Activated T-cell treated with anti-CD3 and anti-CD28 coated beads, Interleukin-2, amount 50 U/mL, for 24 hours (primary cell): ENCODE data around the gene PGC.

Experiments used
- DNase-seq: peaks from one replicate; pipeline ENCODE4 v3.0.0-alpha.2; 2020
- H3K27ac Mint-ChIP-seq: 2 replicates; pipeline ENCODE4 v1.8.0; 2020; ENCODE audit warnings: mild to moderate bottlenecking, mixed read lengths
- H3K27me3 Mint-ChIP-seq: 2 replicates; pipeline ENCODE4 v1.8.0; 2020; ENCODE audit warnings: mixed read lengths
- H3K36me3 Mint-ChIP-seq: 2 replicates; pipeline ENCODE4 v1.8.0; 2020; ENCODE audit warnings: low read depth, mixed read lengths
- H3K4me1 Mint-ChIP-seq: 2 replicates; pipeline ENCODE4 v1.8.0; 2020; ENCODE audit warnings: low read depth, mixed read lengths
- H3K4me3 Mint-ChIP-seq: 2 replicates; pipeline ENCODE4 v1.8.0; 2020; ENCODE audit warnings: mild to moderate bottlenecking, moderate library complexity, mixed read lengths
- H3K9me3 Mint-ChIP-seq: 2 replicates; pipeline ENCODE4 v1.8.0; 2020; ENCODE audit warnings: mixed read lengths

PGC gene

DNA sequence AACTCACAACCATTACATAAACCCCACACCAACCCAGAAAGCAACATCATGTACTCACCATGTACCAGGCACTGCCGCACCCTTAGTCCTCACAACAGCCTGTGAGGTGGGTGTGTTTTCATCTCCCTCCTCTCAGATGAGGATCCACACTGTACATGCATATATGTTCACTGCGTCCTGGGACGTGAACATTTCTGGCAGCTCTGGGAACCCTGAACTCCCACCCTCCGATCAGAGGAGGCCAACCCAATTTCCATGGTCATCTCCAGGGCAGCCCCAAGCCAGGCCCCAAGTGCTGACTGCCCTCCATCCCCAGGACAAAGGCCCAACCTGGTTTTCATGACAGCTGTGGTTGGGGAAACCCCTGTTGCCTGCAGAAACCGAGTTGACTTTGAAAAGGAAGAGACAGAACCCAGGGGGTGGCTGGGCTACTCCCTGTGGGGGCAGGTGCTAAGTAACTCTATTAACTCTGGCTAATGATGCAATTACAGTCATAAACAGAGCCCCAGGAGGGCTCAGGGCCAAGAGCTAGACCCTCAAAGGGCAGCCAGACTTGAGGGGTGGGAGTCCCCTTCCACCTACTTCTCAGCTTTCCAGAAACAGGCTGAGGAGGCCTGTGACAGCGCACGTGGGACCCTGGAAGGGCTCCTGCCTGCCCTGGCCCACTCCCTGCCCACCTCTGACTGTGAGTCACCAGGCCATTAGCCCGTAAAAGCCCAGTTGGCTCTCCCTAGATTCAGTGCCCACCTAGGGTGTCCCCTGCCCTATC, 14.4 kb downstream of the PGC start:
- peak; percentile 70 for DNase-seq
- peaks cover 42% of the 10 kb centered on the region for H3K4me1 Mint-ChIP-seq
- H3K27ac Mint-ChIP-seq: peak overlapping the region; percentile 50
- no peaks in the 10 kb centered on the region for H3K9me3 Mint-ChIP-seq
- H3K36me3 Mint-ChIP-seq: no peaks in the 10 kb centered on the region
- H3K27me3 Mint-ChIP-seq: no peaks in the 10 kb centered on the region
- peak overlapping the region; percentile 81 for H3K4me3 Mint-ChIP-seq

DNA sequence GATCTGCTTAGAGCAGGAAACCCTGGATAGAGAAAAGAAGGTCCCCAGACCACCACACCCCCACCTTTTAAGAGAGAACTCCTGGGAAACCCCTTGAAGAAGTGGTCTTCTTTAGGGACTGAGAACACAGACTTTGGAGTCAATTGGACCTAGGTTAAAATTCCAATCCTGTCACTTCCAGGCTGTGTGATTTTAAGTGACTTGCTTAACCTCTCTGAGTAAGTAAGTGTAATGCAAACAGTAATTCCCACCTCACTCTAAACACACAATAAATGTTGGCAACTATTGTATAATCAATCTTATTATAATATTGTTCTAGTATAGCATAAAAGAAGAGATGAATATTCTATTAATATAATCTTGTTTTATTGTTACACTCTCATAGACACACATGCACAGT, 15.0 kb downstream of the PGC start:
- Mint-ChIP-seq H3K9me3 (no peaks in the 10 kb centered on the region), H3K36me3 (no peaks in the 10 kb centered on the region), H3K27ac (peak overlapping the region; percentile 50), H3K4me1 (peaks cover 42% of the 10 kb centered on the region), H3K4me3 (peak overlapping the region; percentile 81), H3K27me3 (no peaks in the 10 kb centered on the region)
- DNase-seq: no peak

DNA sequence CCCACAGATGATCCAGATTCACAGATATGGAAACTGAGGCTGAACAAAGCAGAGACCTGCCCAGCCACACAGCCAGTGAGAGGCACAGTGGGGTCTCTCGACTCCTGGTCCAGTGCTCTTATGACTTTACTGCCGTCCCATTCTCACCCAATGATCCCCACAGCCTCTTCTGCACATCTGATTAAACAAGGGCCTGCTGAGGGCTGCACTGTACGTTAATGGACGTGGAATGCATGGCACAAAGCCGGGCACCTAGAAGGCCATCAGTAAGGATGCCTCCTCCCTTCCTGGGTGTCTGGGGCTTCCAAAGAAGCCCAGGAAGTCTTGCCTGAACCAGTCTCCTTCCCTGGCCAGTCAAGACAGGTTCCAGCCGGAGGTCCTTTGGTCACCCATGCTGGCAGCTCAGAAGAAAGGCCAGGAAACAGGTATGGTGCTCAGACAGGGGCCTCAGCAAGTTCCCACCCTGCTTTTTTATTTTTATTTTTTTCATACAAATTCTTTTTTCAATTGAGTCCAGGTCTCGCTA, 15.6 kb downstream of the PGC start:
- Mint-ChIP-seq H3K27ac (no peak overlapping the region), H3K27me3 (no peaks in the 10 kb centered on the region), H3K4me3 (no peak overlapping the region), H3K9me3 (no peaks in the 10 kb centered on the region), H3K4me1 (peaks cover 47% of the 10 kb centered on the region), H3K36me3 (no peaks in the 10 kb centered on the region)
- DNase-seq: no peak

DNA sequence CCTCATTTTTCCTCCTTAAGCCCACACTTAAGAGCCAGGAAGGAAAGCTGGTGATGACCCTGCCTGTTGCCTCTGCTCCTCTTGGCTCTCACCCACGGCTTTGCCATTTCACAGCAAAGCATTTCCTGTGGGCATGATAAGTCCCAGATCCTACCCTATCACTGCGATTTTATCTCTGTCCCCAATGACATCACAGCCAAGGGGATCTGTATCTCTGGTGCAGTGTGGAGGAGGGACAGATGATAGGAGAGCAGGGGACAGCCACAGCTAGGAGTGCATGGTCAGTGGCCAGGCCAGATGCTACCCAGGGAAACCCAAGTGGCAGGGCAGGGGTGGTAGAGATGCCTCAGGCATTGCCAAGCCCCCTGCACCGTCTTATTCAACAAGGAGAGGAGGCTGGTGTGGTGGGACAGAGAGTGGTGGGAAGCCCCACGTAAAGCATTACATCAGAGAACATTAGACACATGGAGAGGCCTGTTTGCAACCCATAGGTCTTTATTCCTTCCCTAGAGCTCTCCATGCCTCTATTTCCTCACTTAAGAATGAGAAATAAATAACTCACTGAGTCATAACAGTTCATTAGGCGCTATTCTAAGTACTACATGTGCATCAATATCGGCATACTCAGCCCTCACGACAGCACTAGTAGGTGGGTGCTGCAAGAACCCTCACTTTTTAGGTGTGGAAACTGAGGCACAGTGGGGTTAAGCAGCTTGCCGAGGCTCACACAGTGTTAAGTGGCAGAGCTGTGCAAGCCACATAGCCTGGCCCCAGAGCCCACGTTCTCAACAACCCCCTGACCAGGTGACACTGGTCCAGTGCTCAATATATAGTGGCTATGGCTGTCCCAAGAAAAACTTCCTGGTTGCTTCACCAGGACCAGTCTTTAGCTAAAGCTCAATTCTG, 16.4 kb downstream of the PGC start:
- Mint-ChIP-seq H3K36me3 (no peaks in the 10 kb centered on the region), H3K4me1 (peaks cover 45% of the 10 kb centered on the region), H3K9me3 (no peaks in the 10 kb centered on the region), H3K27ac (no peak overlapping the region), H3K4me3 (no peak overlapping the region), H3K27me3 (no peaks in the 10 kb centered on the region)
- no peak for DNase-seq

DNA sequence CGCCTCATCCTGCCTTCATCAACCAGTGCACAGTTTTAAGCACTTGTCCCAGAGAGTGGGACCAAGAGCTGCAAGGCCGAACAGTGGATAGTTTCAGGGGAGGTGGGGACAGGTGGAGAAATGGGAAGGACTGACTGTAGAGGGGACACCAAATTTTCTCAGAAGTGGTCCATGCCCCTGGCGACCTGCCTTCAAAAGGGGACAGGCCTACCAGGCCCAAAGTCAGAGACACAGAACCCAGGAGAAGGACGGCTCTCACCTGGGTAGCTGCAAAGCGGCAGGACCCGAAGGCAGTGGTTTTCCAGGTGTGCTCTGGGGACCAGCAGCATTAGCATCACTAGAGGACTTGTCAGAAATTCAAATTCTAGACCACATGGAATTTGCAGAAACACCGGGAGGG, 17.6 kb downstream of the PGC start:
- no peaks in the 10 kb centered on the region for H3K9me3 Mint-ChIP-seq
- H3K4me1 Mint-ChIP-seq: peaks cover 43% of the 10 kb centered on the region
- H3K27ac Mint-ChIP-seq: no peak overlapping the region
- H3K4me3 Mint-ChIP-seq: no peak overlapping the region
- H3K27me3 Mint-ChIP-seq: no peaks in the 10 kb centered on the region
- DNase-seq: no peak
- no peaks in the 10 kb centered on the region for H3K36me3 Mint-ChIP-seq

DNA sequence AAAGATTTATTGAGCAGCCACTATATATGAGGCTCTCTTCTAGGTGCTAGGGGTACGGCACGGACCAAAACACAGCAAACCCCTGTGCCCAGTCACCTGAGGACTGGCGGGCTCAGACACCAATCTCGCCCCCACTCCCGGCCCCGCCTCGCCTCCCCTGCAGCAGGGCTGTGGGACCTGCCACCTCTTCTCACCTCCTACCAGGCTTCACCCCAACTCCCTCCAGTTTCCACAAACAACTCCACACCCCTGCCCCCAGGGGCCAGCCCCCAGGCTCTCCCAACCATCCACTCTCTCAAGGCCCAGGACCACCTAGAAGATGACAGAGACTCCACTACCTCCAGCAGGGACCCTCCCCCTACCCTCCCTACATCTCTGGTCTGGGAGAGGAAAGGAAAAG, 18.2 kb downstream of the PGC start:
- Mint-ChIP-seq H3K36me3 (no peaks in the 10 kb centered on the region), H3K27me3 (no peaks in the 10 kb centered on the region), H3K9me3 (no peaks in the 10 kb centered on the region), H3K27ac (no peak overlapping the region), H3K4me1 (peaks cover 42% of the 10 kb centered on the region), H3K4me3 (no peak overlapping the region)
- no peak for DNase-seq

DNA sequence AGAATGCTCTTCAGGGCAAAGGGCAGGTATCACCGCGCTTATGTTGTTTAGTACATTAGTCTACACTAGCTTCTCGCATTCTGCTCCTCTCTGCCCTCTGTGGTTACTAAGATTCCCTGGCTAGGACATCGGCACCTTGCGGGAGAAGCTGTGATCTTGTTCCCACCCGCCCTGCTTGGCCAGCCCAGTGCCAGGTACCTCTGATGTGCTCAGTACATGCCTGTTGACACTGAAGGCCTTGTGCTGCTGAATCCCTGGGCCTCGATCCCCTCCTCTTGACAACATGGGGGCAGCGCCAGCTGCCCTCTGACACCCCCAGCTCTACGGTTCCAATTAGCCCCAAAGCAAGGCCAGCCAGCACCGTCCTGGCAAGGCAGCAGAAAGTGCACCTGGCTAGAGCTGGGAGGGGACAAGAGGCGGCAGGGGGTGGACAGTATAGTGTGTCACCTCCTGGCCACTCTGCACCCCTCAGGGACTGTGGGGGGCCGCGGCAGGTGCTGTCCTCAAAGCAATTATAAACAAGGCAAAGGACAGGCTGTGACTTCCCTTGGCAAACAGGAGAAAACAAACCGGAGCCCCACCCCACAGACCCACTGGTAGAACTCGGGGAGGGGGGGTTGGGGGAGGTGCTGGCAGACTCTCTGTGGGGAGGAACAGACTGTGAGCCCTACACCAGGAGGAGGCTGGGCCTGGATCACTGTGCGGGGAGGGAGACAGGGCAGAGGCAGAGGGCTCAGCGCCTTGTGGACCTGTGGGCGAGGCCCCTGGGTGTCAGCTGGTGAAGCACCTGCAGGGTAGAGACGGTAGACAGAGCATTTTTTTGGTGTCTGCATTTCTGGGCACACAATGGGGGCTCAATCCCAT, 18.9 kb downstream of the PGC start:
- Mint-ChIP-seq H3K27ac (no peak overlapping the region), H3K4me1 (peaks cover 36% of the 10 kb centered on the region), H3K27me3 (no peaks in the 10 kb centered on the region), H3K9me3 (no peaks in the 10 kb centered on the region), H3K4me3 (no peak overlapping the region), H3K36me3 (no peaks in the 10 kb centered on the region)
- DNase-seq: no peak

DNA sequence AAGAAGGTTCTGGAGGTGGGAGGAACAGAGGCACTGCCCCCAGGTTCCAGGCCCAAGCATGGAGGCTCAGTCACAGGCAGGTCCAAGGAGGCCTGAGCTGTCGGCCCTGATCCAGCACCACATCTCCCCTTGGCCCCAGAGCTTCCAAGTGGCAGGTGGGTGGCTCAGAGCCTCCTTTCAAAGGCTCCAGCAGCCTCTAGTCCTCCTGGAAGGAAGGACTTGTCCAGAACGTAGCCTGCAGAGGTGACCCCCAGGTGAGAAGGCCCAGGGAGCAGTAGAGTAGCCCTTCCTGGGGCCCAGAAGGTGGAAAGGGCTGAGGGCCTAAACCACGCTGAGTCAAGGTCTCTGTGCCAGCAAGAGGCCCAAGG, 19.5 kb downstream of the PGC start:
- Mint-ChIP-seq H3K27me3 (no peaks in the 10 kb centered on the region), H3K4me1 (peaks cover 30% of the 10 kb centered on the region), H3K9me3 (no peaks in the 10 kb centered on the region), H3K36me3 (no peaks in the 10 kb centered on the region), H3K4me3 (no peak overlapping the region), H3K27ac (no peak overlapping the region)
- no peak for DNase-seq

DNA sequence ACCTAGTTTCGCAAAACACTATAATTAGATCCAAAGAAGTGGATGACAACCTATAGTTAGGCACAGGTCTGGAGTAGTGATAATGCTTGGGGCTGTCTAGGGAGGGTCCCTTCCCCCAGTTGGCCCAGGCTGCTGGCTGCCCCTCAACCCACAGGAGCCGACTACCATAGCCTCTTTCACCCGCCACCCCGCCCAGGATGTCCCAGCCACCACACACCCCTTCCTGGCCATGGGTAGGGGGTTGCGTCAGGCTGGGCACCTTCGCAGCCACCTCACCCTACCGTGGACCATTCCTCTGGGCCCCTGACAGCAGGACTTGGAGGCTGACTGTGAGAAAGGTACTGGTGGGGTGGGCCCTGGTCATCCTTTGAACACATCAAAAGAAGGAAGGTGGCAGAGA, 20.3 kb downstream of the PGC start:
- Mint-ChIP-seq H3K4me1 (peaks cover 26% of the 10 kb centered on the region), H3K27ac (peak overlapping the region; percentile 24), H3K4me3 (no peak overlapping the region), H3K36me3 (no peaks in the 10 kb centered on the region), H3K9me3 (no peaks in the 10 kb centered on the region), H3K27me3 (no peaks in the 10 kb centered on the region)
- no peak for DNase-seq

DNA sequence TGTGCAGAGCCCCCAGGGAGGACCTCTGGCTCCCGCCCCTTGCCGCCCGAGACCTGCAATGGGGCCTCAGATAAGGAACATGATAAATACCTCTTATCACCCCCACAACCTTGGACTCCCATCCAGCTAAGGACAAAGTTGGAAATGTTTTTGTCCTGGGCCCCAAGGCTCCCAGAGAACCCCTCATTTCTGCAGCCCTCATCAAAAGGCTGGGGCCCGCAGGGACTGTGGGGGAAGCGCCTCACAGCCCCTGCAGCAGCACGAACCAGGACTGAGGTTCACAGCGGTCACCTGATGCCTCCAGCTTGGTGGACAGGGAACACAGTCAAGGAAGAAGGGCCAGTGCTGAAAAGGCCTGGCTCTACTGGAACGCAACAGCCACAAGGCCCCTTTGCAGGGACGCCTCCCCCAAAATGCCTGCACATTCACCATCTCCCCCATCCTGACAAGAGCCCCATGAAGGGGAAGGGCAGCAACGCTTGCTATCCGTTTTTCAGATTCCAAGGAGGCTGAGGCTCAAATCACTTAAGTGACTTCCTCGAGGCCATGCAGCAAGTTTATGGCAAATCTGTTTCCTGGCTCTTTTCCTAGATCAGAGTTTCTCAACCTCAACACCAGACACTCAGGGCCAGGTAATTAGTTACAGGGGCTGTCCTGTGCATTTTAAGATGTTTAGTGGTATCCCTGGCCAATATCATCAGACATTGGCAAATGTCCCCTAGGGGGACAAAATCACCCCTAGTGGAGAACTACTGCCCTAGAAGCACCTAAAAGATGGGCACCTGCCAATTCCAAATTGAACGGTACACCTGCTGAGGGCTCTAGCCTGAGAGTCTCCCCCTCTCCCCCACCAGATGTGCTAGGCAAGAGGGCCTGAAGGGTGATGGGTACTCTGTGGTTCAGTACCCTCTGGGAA, 22.4 kb downstream of the PGC start:
- Mint-ChIP-seq H3K27me3 (no peaks in the 10 kb centered on the region), H3K9me3 (no peaks in the 10 kb centered on the region), H3K27ac (no peak overlapping the region), H3K4me1 (peaks cover 8% of the 10 kb centered on the region), H3K4me3 (no peak overlapping the region), H3K36me3 (no peaks in the 10 kb centered on the region)
- no peak for DNase-seq

DNA sequence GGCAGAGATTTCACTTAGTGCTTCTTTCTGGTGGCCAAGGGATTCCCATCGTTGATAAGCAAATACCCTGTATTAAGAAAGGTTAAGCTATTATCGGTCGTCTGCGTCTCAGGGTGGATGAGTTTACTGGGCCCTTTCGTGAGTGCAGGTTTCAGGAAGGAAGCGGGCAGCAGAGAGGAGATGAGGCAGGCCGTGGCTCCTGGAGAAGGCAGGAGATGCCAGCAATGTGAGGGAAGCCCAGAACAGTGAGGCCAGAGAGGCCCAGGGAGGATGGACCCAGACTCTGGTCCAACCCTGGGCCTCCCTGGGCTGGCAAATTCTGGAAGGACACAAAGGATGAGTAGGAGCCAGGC, 23.0 kb downstream of the PGC start:
- H3K27ac Mint-ChIP-seq: no peak overlapping the region
- no peak for DNase-seq
- peaks cover 7% of the 10 kb centered on the region for H3K4me1 Mint-ChIP-seq
- H3K36me3 Mint-ChIP-seq: no peaks in the 10 kb centered on the region
- H3K27me3 Mint-ChIP-seq: no peaks in the 10 kb centered on the region
- H3K4me3 Mint-ChIP-seq: no peak overlapping the region
- no peaks in the 10 kb centered on the region for H3K9me3 Mint-ChIP-seq

DNA sequence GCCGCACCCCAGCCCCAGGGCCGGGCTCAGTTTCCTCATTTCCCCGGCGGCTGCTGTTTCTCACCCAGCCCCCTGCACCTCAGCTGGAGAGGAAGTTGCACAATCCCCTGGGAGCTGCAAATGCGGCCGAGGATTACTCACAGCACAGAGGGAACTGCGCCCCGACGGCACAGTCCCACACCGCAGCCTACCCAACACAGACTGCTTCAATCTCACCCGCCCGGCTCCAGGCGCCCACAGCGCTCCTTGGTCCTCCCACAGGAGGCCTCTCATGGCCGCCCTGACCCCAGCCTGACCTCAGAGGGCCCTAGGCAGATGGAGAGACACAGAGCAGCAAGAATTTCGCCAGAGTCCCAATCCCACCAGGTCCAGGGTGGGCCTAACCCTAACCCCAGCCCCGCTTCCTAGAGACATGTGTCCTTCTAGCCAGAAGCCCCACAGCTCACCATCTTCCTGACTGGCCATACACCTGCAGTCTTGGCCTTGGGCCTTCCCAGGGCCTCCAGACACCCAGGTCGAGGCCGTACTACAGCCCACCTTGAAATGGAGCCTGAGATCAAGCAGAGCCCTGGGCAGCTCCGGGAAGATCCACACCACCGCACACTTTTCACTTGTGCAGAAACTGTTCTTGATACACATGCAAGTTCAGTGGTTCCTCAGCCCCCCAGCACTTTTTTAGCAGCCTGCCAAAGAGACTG, 23.5 kb downstream of the PGC start:
- DNase-seq: no peak
- H3K4me3 Mint-ChIP-seq: no peak overlapping the region
- H3K27me3 Mint-ChIP-seq: no peaks in the 10 kb centered on the region
- no peaks in the 10 kb centered on the region for H3K9me3 Mint-ChIP-seq
- H3K27ac Mint-ChIP-seq: no peak overlapping the region
- H3K4me1 Mint-ChIP-seq: peaks cover 5% of the 10 kb centered on the region
- no peaks in the 10 kb centered on the region for H3K36me3 Mint-ChIP-seq

DNA sequence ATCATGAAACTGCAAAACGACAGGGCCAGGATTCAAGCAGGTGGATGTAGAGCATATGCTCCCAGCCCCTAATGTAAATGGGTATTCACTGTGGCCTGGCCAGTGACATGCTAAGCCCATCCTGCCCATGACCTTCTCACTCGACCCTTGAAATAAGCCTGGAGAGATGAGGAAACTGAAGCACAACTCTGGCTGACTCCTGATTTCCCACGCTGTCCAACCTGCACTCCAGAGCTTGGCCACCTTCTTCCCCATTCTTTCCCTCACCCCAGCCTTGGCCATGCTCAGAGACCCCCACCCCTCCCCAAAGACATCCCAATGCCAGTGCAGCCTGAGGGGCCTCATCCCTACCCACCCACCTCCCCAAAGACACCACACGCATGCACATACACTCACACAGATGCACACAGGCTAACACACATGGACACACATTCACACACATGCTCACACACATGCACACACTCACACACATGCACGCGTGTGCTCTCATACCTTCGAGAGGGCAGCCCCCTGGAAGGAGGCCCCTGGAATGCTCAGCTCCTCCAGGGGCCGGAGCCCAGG, 24.1 kb downstream of the PGC start:
- no peak overlapping the region for H3K27ac Mint-ChIP-seq
- DNase-seq: no peak
- H3K4me3 Mint-ChIP-seq: no peak overlapping the region
- H3K27me3 Mint-ChIP-seq: no peaks in the 10 kb centered on the region
- no peaks in the 10 kb centered on the region for H3K36me3 Mint-ChIP-seq
- no peaks in the 10 kb centered on the region for H3K9me3 Mint-ChIP-seq
- H3K4me1 Mint-ChIP-seq: peaks cover 5% of the 10 kb centered on the region
